PC-9 (cell line): ENCODE measurements around the gene CDC42EP1. TPM values are rescaled to one million over a fixed set of nuclear protein-coding genes. Genes with fewer than 3 reads are reported as not detected.

Experiments
- BruUV-seq: library from RNA; stranded (reverse); fragments of 400-500 nt; replicated peaks from 2 replicates; lab custom pipeline; 2021; lab: Mats Ljungman, UMichigan
- CTCF ChIA-PET: fragments of 300-600 bp; sonication (Branson Sonifier 250); formaldehyde crosslinking; loops from one replicate; lab custom pipeline; 2022; ENCODE audit warnings: antibody characterized with exemption; lab: Charles Lee
- POLR2A ChIA-PET: fragments of 300-600 bp; sonication (Branson Sonifier 250); formaldehyde crosslinking; loops from one replicate; lab custom pipeline; 2022; ENCODE audit warnings: antibody characterized with exemption; ENCODE audit not compliant: unreplicated experiment; lab: Charles Lee
- DNase-seq, 2 experiments: peaks; one replicate each; pipeline versions ENCODE4 v3.0.0 to v3.0.0-alpha.2; 2015 to 2022; ENCODE audit warnings: mixed read lengths in 1 of 2
- H2AFZ ChIP-seq: fragments of 200-600 bp; sonication (generic); 2 replicates; pipeline ENCODE4 v1.8.1; 2017; ENCODE audit warnings: antibody characterized with exemption
- H3F3A ChIP-seq: fragments of 200-600 bp; sonication (generic); 2 replicates; pipeline ENCODE4 v1.8.1; 2017; ENCODE audit warnings: antibody characterized with exemption, mild to moderate bottlenecking, low read depth; ENCODE audit not compliant: insufficient read depth
- H3K27ac ChIP-seq: fragments of 200-600 bp; sonication (generic); 2 replicates; pipeline ENCODE4 v1.6.1; 2016; ENCODE audit warnings: mixed run types
- H3K27me3 ChIP-seq: fragments of 200-600 bp; sonication (generic); 2 replicates; pipeline ENCODE4 v1.6.1; 2016; ENCODE audit warnings: low read depth, mixed run types; ENCODE audit not compliant: insufficient read depth
- H3K36me3 ChIP-seq: fragments of 200-600 bp; sonication (generic); 2 replicates; pipeline ENCODE4 v1.6.1; 2016; ENCODE audit warnings: low read depth, mixed run types
- H3K4me1 ChIP-seq: fragments of 200-600 bp; sonication (generic); replicated peaks from 2 replicates; pipeline ENCODE4 v1.6.1; 2016; ENCODE audit warnings: mixed run types; ENCODE audit not compliant: insufficient read depth
- H3K4me2 ChIP-seq: fragments of 200-600 bp; sonication (generic); 2 replicates; pipeline ENCODE4 v1.6.1; 2017; ENCODE audit warnings: mixed run types
- H3K4me3 ChIP-seq: fragments of 200-600 bp; sonication (generic); 2 replicates; pipeline ENCODE4 v1.6.1; 2016; ENCODE audit warnings: mixed run types
- H3K79me2 ChIP-seq: fragments of 200-600 bp; sonication (generic); 2 replicates; pipeline ENCODE4 v1.6.1; 2017; ENCODE audit warnings: low read depth, mixed run types
- H3K9me2 ChIP-seq: fragments of 200-600 bp; sonication (generic); 2 replicates; pipeline ENCODE4 v1.8.1; 2017; ENCODE audit warnings: mild to moderate bottlenecking; ENCODE audit not compliant: insufficient read depth
- H3K9me3 ChIP-seq: fragments of 200-600 bp; sonication (generic); 2 replicates; pipeline ENCODE4 v1.8.1; 2016; ENCODE audit warnings: low read depth; ENCODE audit not compliant: insufficient read depth
- H4K20me1 ChIP-seq: fragments of 200-600 bp; sonication (generic); 2 replicates; pipeline ENCODE4 v1.8.1; 2017; ENCODE audit not compliant: insufficient read depth
- CTCF ChIP-seq: fragments of 200-600 bp; sonication (generic); conservative IDR thresholded peaks from 2 replicates; pipeline ENCODE4 v1.6.1; 2017; ENCODE audit warnings: mixed run types, antibody characterized with exemption, mild to moderate bottlenecking, moderate library complexity
- EZH2 ChIP-seq: fragments of 200-600 bp; sonication (generic); IDR thresholded peaks from 2 replicates; pipeline ENCODE4 v1.8.0; 2017; ENCODE audit warnings: antibody characterized with exemption, low read depth
- intact Hi-C: fragments of 100-400 bp; cut with micrococcal nuclease; formaldehyde crosslinking; loops from one replicate; pipeline ENCODE4 v1.10.0; 2022; ENCODE audit not compliant: unreplicated experiment
- total RNA-seq: library from RNA; stranded (reverse); gene quantifications from 2 replicates; pipeline ENCODE4 v1.2.3, GENCODE V29; 2021

Gene CDC42EP1
- total RNA-seq, 1 experiment from 2014 or later, result 94.0 TPM

GRCh38 chr22:37562049-37562875, 2.0 kb downstream of the CDC42EP1 start:
- DNase-seq, result no peak
- Histone ChIP-seq H3K27ac (peak overlapping the region; percentile 82), H3K4me3 (peak overlapping the region; percentile 95), H3K27me3 (no peaks in the 10 kb centered on the region), H3K4me2 (peak overlapping the region; percentile 85), H3K79me2 (peaks cover 64% of the 10 kb centered on the region), H3K4me1 (peaks cover 61% of the 10 kb centered on the region), H3F3A (peaks cover 54% of the 10 kb centered on the region), H3K9me3 (no peaks in the 10 kb centered on the region), H3K9me2 (no peaks in the 10 kb centered on the region), H3K36me3 (peaks cover 6% of the 10 kb centered on the region; the same call in 1 of the 2 replicates), H2AFZ (no peak overlapping the region), H4K20me1 (peaks cover 34% of the 10 kb centered on the region)
- POLR2A ChIA-PET, result interaction anchor here (0.7 to 1.0 kb wide), 3 partner anchors 15 to 21 kb away, joined by 4 to 9 read pairs (median 6); no protein-coding TSS in a partner anchor
- TF ChIP-seq EZH2 (no peak), CTCF (peak; percentile 45; the same call in 1 of the 2 replicates)
- BruUV-seq, result no TSS peak
- CTCF ChIA-PET, result interaction anchor here (0.6 to 4.4 kb wide), 8 partner anchors 8 to 54 kb away, joined by 3 to 27 read pairs (median 8); no protein-coding TSS in a partner anchor
- intact Hi-C loops, result no loop called here

- H2AFZ ChIP-seq, result no peak overlapping the region
- peak overlapping the region; percentile 95; the same call in 1 of the 2 replicates for H3K4me3 ChIP-seq
- CTCF ChIA-PET, result interaction anchor here (0.6 to 4.9 kb wide), 7 partner anchors 13 to 91 kb away, joined by 3 to 52 read pairs (median 6); no protein-coding TSS in a partner anchor
- intact Hi-C loops, result no loop called here
- POLR2A ChIA-PET, result interaction anchor here (0.6 kb wide), 1 partner anchor 95 kb away, joined by 4 read pairs; no protein-coding TSS in a partner anchor
- H3F3A ChIP-seq, result peaks cover 59% of the 10 kb centered on the region
- TF ChIP-seq CTCF (no peak), EZH2 (no peak)
- DNase-seq, result peak; percentile 88 to 94
- H4K20me1 ChIP-seq, result peaks cover 41% of the 10 kb centered on the region
- H3K4me2 ChIP-seq, result peak overlapping the region; percentile 85
- H3K9me3 ChIP-seq, result no peaks in the 10 kb centered on the region
- BruUV-seq, result no TSS peak
- H3K27ac ChIP-seq, result peak overlapping the region; percentile 82
- H3K9me2 ChIP-seq, result no peaks in the 10 kb centered on the region
- peaks cover 13% of the 10 kb centered on the region; the same call in 1 of the 2 replicates for H3K36me3 ChIP-seq
- H3K79me2 ChIP-seq, result peaks cover 70% of the 10 kb centered on the region
- H3K4me1 ChIP-seq, result peaks cover 73% of the 10 kb centered on the region
- H3K27me3 ChIP-seq, result no peaks in the 10 kb centered on the region
These were observed 3.1 kb downstream of the CDC42EP1 start for GRCh38 chr22:37563153-37564081.
